Kidney (tissue), 14 donors: ENCODE results near the gene MAP3K6. TPM values are rescaled to one million over a fixed set of nuclear protein-coding genes. Genes with fewer than 3 reads are reported as not detected.

Experiments used
- DNase-seq, 5 donors: peaks; one replicate each; pipeline ENCODE4 v3.0.0-alpha.2; 2013 to 2020
- FAIRE-seq: peaks from 2 replicates; lab custom pipeline; 2012; peaks lifted over from hg19 to GRCh38; lab: Jason Lieb, UNC
- H3K27ac ChIP-seq, 2 donors: one replicate each; pipeline ENCODE4 v1.7.0; 2013; ENCODE audit warnings: low read depth in 2 of 2, low read length in 2 of 2, inconsistent platforms in 1 of 2
- H3K27me3 ChIP-seq: one replicate; pipeline ENCODE4 v1.7.1; 2013; ENCODE audit warnings: low read length, inconsistent platforms; ENCODE audit not compliant: control insufficient read depth, insufficient read depth
- H3K36me3 ChIP-seq, 3 donors: one replicate each; pipeline versions ENCODE4 v1.7.0 to v1.7.1; 2013; ENCODE audit warnings: low read length in 3 of 3, control low read depth in 1 of 3, inconsistent platforms in 1 of 3; ENCODE audit not compliant: insufficient read depth in 3 of 3, control insufficient read depth in 2 of 3
- H3K4me1 ChIP-seq, 3 donors: one replicate each; pipeline versions ENCODE4 v1.7.0 to v1.7.1; 2013; ENCODE audit warnings: low read length in 3 of 3, inconsistent platforms in 1 of 3, low read depth in 1 of 3; ENCODE audit not compliant: control insufficient read depth in 2 of 3, insufficient read depth in 2 of 3
- H3K4me3 ChIP-seq, 3 donors: one replicate each; pipeline versions ENCODE4 v1.7.0 to v1.8.1; 2013; ENCODE audit warnings: low read length in 3 of 3, control low read depth in 1 of 3, inconsistent platforms in 1 of 3
- H3K9ac ChIP-seq, 3 donors: one replicate each; pipeline versions ENCODE4 v1.7.0 to v1.7.1; 2013; ENCODE audit warnings: low read length in 3 of 3, control low read depth in 1 of 3, inconsistent platforms in 1 of 3
- H3K9me3 ChIP-seq, 3 donors: one replicate each; pipeline versions ENCODE4 v1.7.0 to v1.7.1; 2013; ENCODE audit warnings: low read length in 3 of 3, control low read depth in 1 of 3, inconsistent platforms in 1 of 3; ENCODE audit not compliant: control insufficient read depth in 2 of 3, insufficient read depth in 1 of 3
- CTCF ChIP-seq: IDR thresholded peaks from 3 replicates; pipeline ENCODE4 v1.5.1; 2012; ENCODE audit warnings: mild to moderate bottlenecking, moderate library complexity, borderline replicate concordance; ENCODE audit not compliant: insufficient read depth; ENCODE audit errors: extremely low read depth
- intact Hi-C: fragments of 100-400 bp; cut with DNase I; formaldehyde crosslinking; loops from one replicate; pipeline ENCODE4 v1.11.1; 2022
- polyA plus RNA-seq: library from polyadenylated mRNA; stranded (reverse); fragments of 350-450 nt; fragmentation: Illumina TruSeq; extraction: RNeasy Lipid Tissue Mini Kit (QIAGEN cat#74804); gene quantifications from one replicate; pipeline ENCODE4 v1.2.3, GENCODE V29; 2014; ENCODE audit warnings: low read depth, low replicate concordance; ENCODE audit not compliant: insufficient read depth
- total RNA-seq: library from RNA; stranded (reverse); fragmentation: NEBNext Ultra II Directional; extraction: Animal tissue kit (Norgen Biotek cat#: 25700); gene quantifications from one replicate; pipeline ENCODE4 v1.2.1, GENCODE V29; 2021
- donor health status: control.
- donor health status: control.
- donor health status: control.
- donor health status: control.
- donor health status: control.
- donor health status: DM: yes; HTN: yes; CAD: no.
- donor health status: Normal renal cell carcinoma (clear cell type).

The MAP3K6 gene
- total and polyA plus RNA-seq, 2 donors from 2014 or later = 59.7 to 86.7 TPM

- Histone ChIP-seq H3K4me3 (peak overlapping the region in 1 of 3 donors; percentile 11), H3K9ac (no peak overlapping the region), H3K9me3 (no peaks in the 10 kb centered on the region), H3K27ac (no peak overlapping the region), H3K36me3 (no peaks in the 10 kb centered on the region), H3K4me1 (peaks cover 6 to 18% (median 12%) of the 10 kb centered on the region in 3 donors), H3K27me3 (no peaks in the 10 kb centered on the region)
- TF ChIP-seq CTCF = no peak
- FAIRE-seq = no peak
- peak; percentile 54 to 84 (median 69) for DNase-seq
- intact Hi-C loops = no loop called here
Measured at GRCh38 chr1:27399251-27400025, 32.7 kb upstream of the MAP3K6 start.

GRCh38 chr1:27398405-27399149, 31.8 kb upstream of the MAP3K6 start:
- Histone ChIP-seq H3K27ac (no peak overlapping the region), H3K36me3 (no peaks in the 10 kb centered on the region), H3K9me3 (no peaks in the 10 kb centered on the region), H3K27me3 (no peaks in the 10 kb centered on the region), H3K9ac (no peak overlapping the region), H3K4me3 (no peak overlapping the region), H3K4me1 (peaks cover 6 to 14% (median 9%) of the 10 kb centered on the region in 3 donors)
- intact Hi-C loops = no loop called here
- FAIRE-seq (no peak), DNase-seq (no peak)
- no peak for TF ChIP-seq CTCF

- TF ChIP-seq CTCF = no peak
- FAIRE-seq = no peak
- Histone ChIP-seq H3K9me3 (no peaks in the 10 kb centered on the region), H3K4me3 (no peak overlapping the region), H3K36me3 (no peaks in the 10 kb centered on the region), H3K27me3 (no peaks in the 10 kb centered on the region), H3K4me1 (peaks cover 4 to 14% (median 6%) of the 10 kb centered on the region in 3 donors), H3K9ac (no peak overlapping the region), H3K27ac (no peak overlapping the region)
- DNase-seq = no peak
- intact Hi-C loops = no loop called here
Measured at GRCh38 chr1:27397749-27398148, 31.0 kb upstream of the MAP3K6 start.
